ENCODE results near the gene TAC4.

Gene TAC4

GRCh38 chr17:49798182-49798581 lies 49.7 kb downstream of the TAC4 start:
- DNase-seq = no peak

GRCh38 chr17:49795372-49795771 lies 52.5 kb downstream of the TAC4 start:
- no peak for DNase-seq

- no peak for DNase-seq
Observed at GRCh38 chr17:49793309-49793708, 54.6 kb downstream of the TAC4 start.

GRCh38 chr17:49789243-49789578 lies 58.7 kb downstream of the TAC4 start:
- DNase-seq = no peak

- DNase-seq = peak; percentile 100
Observed at GRCh38 chr17:49788478-49789242, 59.2 kb downstream of the TAC4 start, which contains the start of gene KAT7. KAT7 (plus strand) TSS chr17:49788681; CDS start chr17:49788835, 154 bp downstream.
